ENCODE measurements around the gene TRIM47. TPM values are rescaled to one million over a fixed set of nuclear protein-coding genes. Genes with fewer than 3 reads are reported as not detected.
A peak's percentile ranks its signal among the peaks of the same experiment; 100 is the strongest.

Gene TRIM47
- total RNA-seq, 1 donor from 2014 or later = 3.1 TPM

GRCh38 chr17:75894049-75894733 lies 15.8 kb upstream of the TRIM47 start:
- Mint-ChIP-seq H3K4me3 (peak overlapping the region; percentile 21), H3K27ac (peak overlapping the region; percentile 42), H3K9me3 (no peaks in the 10 kb centered on the region), H3K4me1 (peaks cover 27% of the 10 kb centered on the region), H3K27me3 (no peaks in the 10 kb centered on the region), H3K36me3 (ENCODE audit: low read depth) (peaks cover 28% of the 10 kb centered on the region)
- intact Hi-C loops (cut with micrococcal nuclease) = no loop called here
- ChIA-PET POLR2A (interaction anchor here (0.5 to 1.8 kb wide), 2 partner anchors 18 to 593 kb away, joined by 3 to 4 read pairs; no protein-coding TSS in a partner anchor), CTCF (interaction anchor here (0.6 to 1.0 kb wide), 2 partner anchors 49 to 111 kb away, joined by 3 to 4 read pairs; no protein-coding TSS in a partner anchor)
- DNase-seq = no peak
- no peak for TF ChIP-seq CTCF (IDR thresholded peaks at IDR 0.05)
- ATAC-seq (ENCODE audit: low read depth) = no peak

- ATAC-seq (ENCODE audit: low read depth) = no peak
- Mint-ChIP-seq H3K4me3 (peak overlapping the region; percentile 21), H3K9me3 (no peaks in the 10 kb centered on the region), H3K36me3 (ENCODE audit: low read depth) (peaks cover 23% of the 10 kb centered on the region), H3K4me1 (peaks cover 27% of the 10 kb centered on the region), H3K27me3 (no peaks in the 10 kb centered on the region), H3K27ac (peak overlapping the region; percentile 42)
- POLR2A ChIA-PET = interaction anchor here (0.5 to 1.8 kb wide), 3 partner anchors 17 to 593 kb away, joined by 3 to 4 read pairs (median 4); partner anchors contain the start of gene UNC13D
- no peak for DNase-seq
- CTCF ChIA-PET = no interaction called here
- TF ChIP-seq CTCF (IDR thresholded peaks at IDR 0.05) = no peak
- intact Hi-C loops (cut with micrococcal nuclease) = no loop called here
Observed at GRCh38 chr17:75893305-75894048, 15.1 kb upstream of the TRIM47 start.

- ATAC-seq (ENCODE audit: low read depth) (no peak), DNase-seq (no peak)
- H3K36me3 Mint-ChIP-seq (ENCODE audit: low read depth) = peaks cover 23% of the 10 kb centered on the region
- no peak overlapping the region for H3K4me3 Mint-ChIP-seq
- H3K4me1 Mint-ChIP-seq = peaks cover 27% of the 10 kb centered on the region
- H3K9me3 Mint-ChIP-seq = no peaks in the 10 kb centered on the region
- H3K27me3 Mint-ChIP-seq = no peaks in the 10 kb centered on the region
- no peak for TF ChIP-seq CTCF (IDR thresholded peaks at IDR 0.05)
- intact Hi-C loops (cut with micrococcal nuclease) = no loop called here
- ChIA-PET POLR2A (interaction anchor here (0.9 to 1.8 kb wide), 2 partner anchors 17 to 49 kb away, joined by 4 read pairs; partner anchors contain the start of gene UNC13D), CTCF (no interaction called here)
- no peak overlapping the region for H3K27ac Mint-ChIP-seq
Observed at GRCh38 chr17:75892556-75893224, 14.3 kb upstream of the TRIM47 start.

GRCh38 chr17:75891605-75892555 lies 13.5 kb upstream of the TRIM47 start:
- Mint-ChIP-seq H3K4me1 (peaks cover 22% of the 10 kb centered on the region), H3K36me3 (ENCODE audit: low read depth) (peaks cover 19% of the 10 kb centered on the region), H3K9me3 (no peaks in the 10 kb centered on the region), H3K27ac (no peak overlapping the region), H3K27me3 (no peaks in the 10 kb centered on the region), H3K4me3 (no peak overlapping the region)
- ChIA-PET POLR2A (no interaction called here), CTCF (interaction anchor here (0.6 kb wide), 1 partner anchor 570 kb away, joined by 3 read pairs; no protein-coding TSS in a partner anchor)
- no peak for DNase-seq
- no peak for ATAC-seq (ENCODE audit: low read depth)
- TF ChIP-seq CTCF (IDR thresholded peaks at IDR 0.05) = no peak
- intact Hi-C loops (cut with micrococcal nuclease) = no loop called here
